Neural cell (in vitro differentiated cells): Measurements from ENCODE around the gene CANT1.

Experiments used
- CTCF ChIP-seq: fragments of 450-650 bp; IDR thresholded peaks from 2 replicates; pipeline ENCODE4 v1.5.1; 2014; ENCODE audit warnings: antibody characterized with exemption, mild to moderate bottlenecking, moderate library complexity; ENCODE audit not compliant: poor library complexity, severe bottlenecking
- EP300 ChIP-seq: fragments of 450-650 bp; conservative IDR thresholded peaks from 2 replicates; pipeline ENCODE4 v1.6.1; 2014; ENCODE audit warnings: antibody characterized with exemption, mild to moderate bottlenecking, moderate library complexity; ENCODE audit not compliant: poor library complexity, severe bottlenecking
- MXI1 ChIP-seq: fragments of 450-650 bp; conservative IDR thresholded peaks from 2 replicates; pipeline ENCODE4 v1.6.1; 2014; ENCODE audit warnings: antibody characterized with exemption, mild to moderate bottlenecking; ENCODE audit not compliant: poor library complexity, severe bottlenecking
- REST ChIP-seq: IDR thresholded peaks from 2 replicates; pipeline ENCODE4 v1.6.1; 2012; ENCODE audit warnings: borderline replicate concordance

GRCh38 chr17:79035686-79036085, 26.1 kb upstream of the CANT1 start:
- TF ChIP-seq CTCF (no peak), EP300 (no peak), REST (no peak), MXI1 (no peak)
